WI38 (cell line): ENCODE data around the gene ADPRM.

ENCODE experiments used
- H3K4me3 ChIP-seq: 2 replicates; pipeline ENCODE4 v1.5.1; 2011; ENCODE audit warnings: low read depth, mild to moderate bottlenecking, control low read depth, low read length
- CTCF ChIP-seq: IDR thresholded peaks from 2 replicates; pipeline ENCODE4 v1.5.1; 2012; ENCODE audit warnings: low read depth, mild to moderate bottlenecking, control low read depth, low read length

The ADPRM gene

GRCh38 chr17:10741416-10742135 is 44.2 kb downstream of the ADPRM start:
- no peak for TF ChIP-seq CTCF
- H3K4me3 ChIP-seq, result no peak overlapping the region

GRCh38 chr17:10742431-10742830 is 45.0 kb downstream of the ADPRM start:
- TF ChIP-seq CTCF, result no peak
- no peak overlapping the region for H3K4me3 ChIP-seq

GRCh38 chr17:10743316-10744009 is 46.1 kb downstream of the ADPRM start:
- TF ChIP-seq CTCF, result no peak
- no peak overlapping the region for H3K4me3 ChIP-seq

- TF ChIP-seq CTCF, result no peak
- H3K4me3 ChIP-seq, result no peak overlapping the region
Measured at GRCh38 chr17:10744501-10745000, 47.2 kb downstream of the ADPRM start.

- no peak for TF ChIP-seq CTCF
- H3K4me3 ChIP-seq, result no peak overlapping the region
Measured at GRCh38 chr17:10745231-10745630, 47.8 kb downstream of the ADPRM start.

GRCh38 chr17:10748531-10749181 is 51.3 kb downstream of the ADPRM start:
- no peak overlapping the region for H3K4me3 ChIP-seq

More at GRCh38 chr17:10748531-10749181, 51.3 kb downstream of the ADPRM start:
- no peak for TF ChIP-seq CTCF
